Endothelial cell of umbilical vein (primary cell): ENCODE results near the gene PLEKHG5. TPM values are rescaled to one million over a fixed set of nuclear protein-coding genes. Genes with fewer than 3 reads are reported as not detected.

Experiments used
- BruUV-seq: library from RNA; stranded (reverse); fragments of 400-500 nt; replicated peaks from 2 replicates; lab custom pipeline; 2021; lab: Mats Ljungman, UMichigan
- CTCF ChIA-PET: fragments of 300-600, 350-600 bp; sonication (Branson Sonifier 250); formaldehyde crosslinking; loops from one replicate; lab custom pipeline; 2021; ENCODE audit warnings: antibody characterized with exemption, inconsistent platforms; lab: Charles Lee
- POLR2A ChIA-PET: fragments of 300-600, 350-600 bp; sonication (Branson Sonifier 250); formaldehyde crosslinking; loops from one replicate; lab custom pipeline; 2021; ENCODE audit warnings: antibody characterized with exemption, inconsistent platforms; lab: Charles Lee
- DNase-seq: peaks from one replicate; pipeline ENCODE4 v3.0.0-alpha.2; 2011; ENCODE audit warnings: low read depth, low spot score
- FAIRE-seq: peaks from 2 replicates; lab custom pipeline; 2011; peaks lifted over from hg19 to GRCh38; lab: Jason Lieb, UNC
- H2AFZ ChIP-seq: 2 replicates; pipeline ENCODE4 v1.6.0; 2012; ENCODE audit warnings: low read depth, low read length, control low read depth, inconsistent platforms
- H3K27ac ChIP-seq: 2 replicates; pipeline ENCODE4 v1.5.1; 2011; ENCODE audit warnings: low read depth, mild to moderate bottlenecking, control low read depth, low read length, moderate library complexity; ENCODE audit not compliant: insufficient read depth
- H3K27me3 ChIP-seq, 2 experiments: 2 replicates each; pipeline versions ENCODE4 v1.6.0 to v1.6.1; 2011; ENCODE audit warnings: low read length in 2 of 2, mixed read lengths in 1 of 2; ENCODE audit not compliant: control insufficient read depth in 2 of 2, insufficient read depth in 2 of 2
- H3K36me3 ChIP-seq, 2 experiments: 2 replicates in 1 of 2; 3 replicates in 1 of 2; pipeline ENCODE4 v1.5.1; 2011; ENCODE audit warnings: low read length in 2 of 2, mild to moderate bottlenecking in 1 of 2, moderate library complexity in 1 of 2; ENCODE audit not compliant: control insufficient read depth in 2 of 2, insufficient read depth in 2 of 2; ENCODE audit errors: extremely low read depth in 1 of 2
- H3K4me1 ChIP-seq: 3 replicates; pipeline ENCODE4 v1.5.1; 2011; ENCODE audit warnings: mild to moderate bottlenecking, low read length; ENCODE audit not compliant: control insufficient read depth, insufficient read depth; ENCODE audit errors: extremely low read depth
- H3K4me2 ChIP-seq: 2 replicates; pipeline ENCODE4 v1.6.1; 2011; ENCODE audit warnings: low read length, control low read depth, mixed read lengths; ENCODE audit not compliant: insufficient read depth
- H3K4me3 ChIP-seq, 3 experiments: fragments of 200-600 bp in 1 of 3; sonication (generic), shearing (Covaris generic) in 1 of 3; replicated peaks in 1 of 3; 2 replicates each; pipeline ENCODE4 v1.5.1; 2011 to 2016; ENCODE audit warnings: control low read depth in 3 of 3, low read length in 3 of 3, mild to moderate bottlenecking in 2 of 3, inconsistent platforms in 1 of 3, low read depth in 1 of 3, moderate library complexity in 1 of 3; ENCODE audit not compliant: insufficient read depth in 1 of 3
- H3K79me2 ChIP-seq: 2 replicates; pipeline ENCODE4 v1.6.0; 2012; ENCODE audit warnings: low read length, inconsistent platforms; ENCODE audit not compliant: control insufficient read depth, insufficient read depth
- H3K9ac ChIP-seq: replicated peaks from 2 replicates; pipeline ENCODE3; 2011; ENCODE audit warnings: low read length, control low read depth; ENCODE audit not compliant: insufficient read depth; ENCODE audit errors: extremely low read depth
- H3K9me1 ChIP-seq: replicated peaks from 3 replicates; pipeline ENCODE4 v1.6.0; 2011; ENCODE audit warnings: mild to moderate bottlenecking, low read length; ENCODE audit not compliant: control insufficient read depth, insufficient read depth; ENCODE audit errors: extremely low read depth
- H3K9me3 ChIP-seq: replicated peaks from 2 replicates; pipeline ENCODE4 v1.5.1; 2012; ENCODE audit warnings: low read length, inconsistent platforms; ENCODE audit not compliant: control insufficient read depth, insufficient read depth
- H4K20me1 ChIP-seq: replicated peaks from 2 replicates; pipeline ENCODE3; 2011; ENCODE audit warnings: mild to moderate bottlenecking, low read length; ENCODE audit not compliant: control insufficient read depth, insufficient read depth; ENCODE audit errors: extremely low read depth
- CTCF ChIP-seq, 2 donors: IDR thresholded peaks; 1 replicate in 1 of 2; 2 replicates in 1 of 2; pipeline ENCODE4 v1.5.1; 2011; ENCODE audit warnings: low read length in 2 of 2, mild to moderate bottlenecking in 2 of 2, moderate library complexity in 2 of 2, control low read depth in 1 of 2, inconsistent platforms in 1 of 2, low read depth in 1 of 2; ENCODE audit not compliant: insufficient read depth in 1 of 2; ENCODE audit errors: extremely low read depth in 1 of 2
- EZH2 ChIP-seq: IDR thresholded peaks from 2 replicates; pipeline ENCODE4 v1.6.1; 2012; ENCODE audit warnings: borderline replicate concordance, low read depth, mild to moderate bottlenecking, moderate library complexity, low read length, inconsistent platforms; ENCODE audit not compliant: severe bottlenecking
- FOS ChIP-seq: IDR thresholded peaks from 2 replicates; pipeline ENCODE4 v1.6.1; 2011; ENCODE audit warnings: mild to moderate bottlenecking, low read length, moderate library complexity, borderline replicate concordance; ENCODE audit not compliant: insufficient read depth
- GATA2 ChIP-seq: IDR thresholded peaks from 2 replicates; pipeline ENCODE4 v1.7.0; 2011; ENCODE audit warnings: low read depth, mild to moderate bottlenecking, moderate library complexity, mixed read lengths, low read length; ENCODE audit not compliant: insufficient read length, insufficient read depth
- JUN ChIP-seq: IDR thresholded peaks from 2 replicates; pipeline ENCODE4 v1.6.1; 2011; ENCODE audit warnings: borderline replicate concordance, low read depth; ENCODE audit not compliant: insufficient read length, insufficient read depth
- MYC ChIP-seq: IDR thresholded peaks from one replicate; pipeline ENCODE4 v1.6.1; 2011; ENCODE audit warnings: mild to moderate bottlenecking, low read depth, low read length
- POLR2A ChIP-seq: IDR thresholded peaks from 2 replicates; pipeline ENCODE4 v1.6.1; 2012; ENCODE audit warnings: low read depth, mild to moderate bottlenecking, control low read depth, low read length
- POLR2AphosphoS5 ChIP-seq: IDR thresholded peaks from 2 replicates; pipeline ENCODE4 v1.6.1; 2012; ENCODE audit warnings: low read depth, mild to moderate bottlenecking, control low read depth, low read length, moderate library complexity; ENCODE audit not compliant: insufficient read depth
- dilution Hi-C: fragments of 300-500 bp; cut with MboI; formaldehyde crosslinking; loops from one replicate; pipeline ENCODE4 v1.15.0; 2019; ENCODE audit warnings: low sequenced_read_pairs; ENCODE audit not compliant: extremely low pct_ligation_motif_present
- intact Hi-C: fragments of 100-400 bp; cut with micrococcal nuclease; formaldehyde crosslinking; loops from one replicate; pipeline ENCODE4 v1.10.0; 2022
- polyA plus RNA-seq, 4 experiments: library from polyadenylated mRNA; depleted of rRNA in 3 of 4; stranded (reverse) in 3 of 4; unstranded in 1 of 4; fragments of >200 nt; gene quantifications; 2 replicates each; pipeline versions ENCODE4 v1.2.1 to v1.2.3, GENCODE V29; 2011 to 2012; ENCODE audit warnings: missing spikeins in 1 of 4
- total RNA-seq: library from RNA; stranded (reverse); gene quantifications from 2 replicates; pipeline ENCODE4 v1.2.3, GENCODE V29; 2021
- TF ChIP-seq, protein P1 (sequence below): IDR thresholded peaks from 2 replicates; pipeline ENCODE4 v1.6.1; 2011; ENCODE audit not compliant: insufficient read depth, insufficient read length

PLEKHG5 gene
- total and polyA plus RNA-seq, 2 donors (not counting 3 experiments of a cell fraction or from before 2014, with no cell fraction given), result 30.6 to 56.9 TPM

DNA sequence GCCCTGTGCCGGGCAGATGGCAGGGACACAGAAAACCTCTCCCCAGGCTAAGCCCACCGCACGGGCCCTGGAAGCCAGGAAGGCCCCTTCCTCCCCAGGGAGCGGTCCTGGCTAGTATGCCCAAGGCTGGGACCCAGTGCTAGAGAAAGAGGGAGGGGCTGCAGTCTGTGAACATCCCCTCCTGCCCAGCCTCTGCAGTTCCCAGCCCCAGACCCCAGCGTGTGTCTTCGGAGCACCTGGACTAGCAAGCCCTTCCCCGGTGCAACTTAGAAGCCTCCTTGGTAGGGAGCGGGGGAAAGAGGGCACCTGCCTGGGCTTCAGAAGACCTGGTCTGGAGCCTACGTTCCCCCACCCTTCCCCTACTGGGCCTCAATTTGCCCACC lies 2.1 kb downstream of the PLEKHG5 start:
- H3K4me2 ChIP-seq, result peak overlapping the region; percentile 79
- H3K79me2 ChIP-seq, result peaks cover 8% of the 10 kb centered on the region
- ChIA-PET CTCF (interaction anchor here (1.0 to 10.9 kb wide), 8 partner anchors 8 to 157 kb away, joined by 3 to 113 read pairs (median 7); no protein-coding TSS in a partner anchor), POLR2A (no interaction called here)
- dilution Hi-C loops, result no loop called here
- H3K36me3 ChIP-seq, result no peaks in the 10 kb centered on the region
- intact Hi-C loops, result loop anchor here (5.0 kb wide), 1 partner anchor 138 kb away; no protein-coding TSS in a partner anchor
- peaks cover 45% of the 10 kb centered on the region for H3K4me1 ChIP-seq
- no peaks in the 10 kb centered on the region for H3K27me3 ChIP-seq
- FAIRE-seq, result no peak
- TF ChIP-seq CTCF (IDR thresholded peaks at IDR 0.05; ENCODE audit: extremely low read depth in 1 of 2, insufficient read depth in 1 of 2, low read depth in 1 of 2, low read length in 2 of 2), result no peak
- TF ChIP-seq, protein P1, sequence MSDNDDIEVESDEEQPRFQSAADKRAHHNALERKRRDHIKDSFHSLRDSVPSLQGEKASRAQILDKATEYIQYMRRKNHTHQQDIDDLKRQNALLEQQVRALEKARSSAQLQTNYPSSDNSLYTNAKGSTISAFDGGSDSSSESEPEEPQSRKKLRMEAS, result no peak
- no peak for TF ChIP-seq EZH2
- no peak for TF ChIP-seq POLR2AphosphoS5
- TF ChIP-seq FOS, result no peak
- no peak for TF ChIP-seq POLR2A
- TF ChIP-seq GATA2, result no peak
- TF ChIP-seq JUN, result no peak
- TF ChIP-seq MYC, result no peak
- no peaks in the 10 kb centered on the region for H3K9me1 ChIP-seq
- no peak overlapping the region for H2AFZ ChIP-seq
- no peaks in the 10 kb centered on the region for H3K9me3 ChIP-seq
- DNase-seq, result no peak
- no peak overlapping the region for H3K4me3 ChIP-seq
- H3K27ac ChIP-seq, result no peak overlapping the region
- H4K20me1 ChIP-seq, result no peaks in the 10 kb centered on the region
- BruUV-seq, result no TSS peak
- no peak overlapping the region for H3K9ac ChIP-seq
